ENCODE data around the gene PATJ.

DNA sequence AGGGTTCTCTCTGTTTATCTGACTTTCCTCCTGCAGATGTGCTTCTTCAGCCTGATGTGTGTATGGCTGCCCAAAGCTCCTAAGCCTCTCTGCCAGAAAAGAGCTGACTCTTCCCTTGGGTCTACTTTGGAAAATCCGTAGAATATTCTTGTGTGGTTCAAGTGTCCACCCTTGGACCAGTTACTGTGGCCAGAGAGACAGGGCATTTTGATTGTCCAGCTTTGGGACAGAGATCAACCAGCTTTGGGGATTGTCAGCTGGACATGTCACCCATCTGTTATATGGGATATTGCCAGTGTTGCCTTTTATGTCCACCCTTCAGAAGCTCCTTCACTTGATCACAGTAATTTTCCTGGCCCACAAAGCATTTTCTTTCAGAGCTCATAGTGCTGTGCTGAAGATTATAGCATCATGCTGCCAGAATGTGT lies 326.1 kb downstream of the PATJ start:
- TF ChIP-seq, protein P1, sequence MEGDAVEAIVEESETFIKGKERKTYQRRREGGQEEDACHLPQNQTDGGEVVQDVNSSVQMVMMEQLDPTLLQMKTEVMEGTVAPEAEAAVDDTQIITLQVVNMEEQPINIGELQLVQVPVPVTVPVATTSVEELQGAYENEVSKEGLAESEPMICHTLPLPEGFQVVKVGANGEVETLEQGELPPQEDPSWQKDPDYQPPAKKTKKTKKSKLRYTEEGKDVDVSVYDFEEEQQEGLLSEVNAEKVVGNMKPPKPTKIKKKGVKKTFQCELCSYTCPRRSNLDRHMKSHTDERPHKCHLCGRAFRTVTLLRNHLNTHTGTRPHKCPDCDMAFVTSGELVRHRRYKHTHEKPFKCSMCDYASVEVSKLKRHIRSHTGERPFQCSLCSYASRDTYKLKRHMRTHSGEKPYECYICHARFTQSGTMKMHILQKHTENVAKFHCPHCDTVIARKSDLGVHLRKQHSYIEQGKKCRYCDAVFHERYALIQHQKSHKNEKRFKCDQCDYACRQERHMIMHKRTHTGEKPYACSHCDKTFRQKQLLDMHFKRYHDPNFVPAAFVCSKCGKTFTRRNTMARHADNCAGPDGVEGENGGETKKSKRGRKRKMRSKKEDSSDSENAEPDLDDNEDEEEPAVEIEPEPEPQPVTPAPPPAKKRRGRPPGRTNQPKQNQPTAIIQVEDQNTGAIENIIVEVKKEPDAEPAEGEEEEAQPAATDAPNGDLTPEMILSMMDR (IDR thresholded peaks at IDR 0.05) = no peak
- TF ChIP-seq POLR2A (IDR thresholded peaks at IDR 0.05) (no peak), POLR2AphosphoS5 (IDR thresholded peaks at IDR 0.05) (no peak)
